HepG2 (cell line): ENCODE measurements around the gene SLC43A1. TPM values are rescaled to one million over a fixed set of nuclear protein-coding genes. Genes with fewer than 3 reads are reported as not detected.
A peak's percentile ranks its signal among the peaks of the same experiment; 100 is the strongest.

Experiments used
- AKAP8 ChIP-seq: sonication (generic); formaldehyde crosslinking; IDR thresholded peaks from 2 replicates; pipeline ENCODE4 v1.5.1; 2020; ENCODE audit warnings: mild to moderate bottlenecking, missing genetic modification reagents
- DRAP1 ChIP-seq: IDR thresholded peaks from 2 replicates; pipeline ENCODE4 v1.6.1; 2016; ENCODE audit warnings: missing genetic modification reagents, missing compliant biosample characterization
- EP300 ChIP-seq, 3 experiments: sonication (generic) in 1 of 3; formaldehyde crosslinking in 1 of 3; IDR thresholded peaks; 2 replicates each; pipeline versions ENCODE4 v1.5.1 to v1.6.1; 2011 to 2020; ENCODE audit warnings: low read depth in 2 of 3, low read length in 2 of 3, borderline replicate concordance in 1 of 3, improper control_type of control experiment in 1 of 3, mild to moderate bottlenecking in 1 of 3, missing genetic modification reagents in 1 of 3, moderate library complexity in 1 of 3
- ERF ChIP-seq: IDR thresholded peaks from 2 replicates; pipeline ENCODE4 v1.6.1; 2018; ENCODE audit warnings: missing biosample characterization, missing genetic modification reagents
- ESRRA ChIP-seq: sonication (generic); formaldehyde crosslinking; IDR thresholded peaks from 2 replicates; pipeline ENCODE4 v1.5.1; 2020; ENCODE audit warnings: mild to moderate bottlenecking, low read depth, missing genetic modification reagents
- GPN1 ChIP-seq: sonication (generic); formaldehyde crosslinking; IDR thresholded peaks from 2 replicates; pipeline ENCODE4 v1.5.1; 2020; ENCODE audit warnings: missing genetic modification reagents, borderline replicate concordance
- JARID2 ChIP-seq: sonication (generic); formaldehyde crosslinking; IDR thresholded peaks from 2 replicates; pipeline ENCODE4 v1.8.1; 2023; ENCODE audit warnings: missing genetic modification reagents, inconsistent platforms; ENCODE audit not compliant: insufficient replicate concordance
- JUND ChIP-seq: sonication (generic); formaldehyde crosslinking; IDR thresholded peaks from 2 replicates; pipeline ENCODE4 v1.8.0; 2022; ENCODE audit warnings: mild to moderate bottlenecking, missing genetic modification reagents
- KDM4B ChIP-seq: sonication (generic); formaldehyde crosslinking; IDR thresholded peaks from 2 replicates; pipeline ENCODE4 v1.4.0; 2020; ENCODE audit warnings: missing genetic modification reagents
- MATR3 ChIP-seq: sonication (generic); formaldehyde crosslinking; IDR thresholded peaks from 2 replicates; pipeline ENCODE4 v1.4.0; 2020; ENCODE audit warnings: missing genetic modification reagents
- NCOA2 ChIP-seq: sonication (generic); formaldehyde crosslinking; IDR thresholded peaks from 2 replicates; pipeline ENCODE4 v1.8.0; 2022; ENCODE audit warnings: inconsistent platforms
- PHF21A ChIP-seq: sonication (generic); formaldehyde crosslinking; IDR thresholded peaks from 2 replicates; pipeline ENCODE4 v1.5.0; 2020; ENCODE audit warnings: mild to moderate bottlenecking, missing genetic modification reagents
- PHF5A ChIP-seq: IDR thresholded peaks from one replicate; pipeline ENCODE4 v1.6.1; 2018; ENCODE audit warnings: low read depth, missing genetic modification reagents; ENCODE audit not compliant: unreplicated experiment
- RXRB ChIP-seq: IDR thresholded peaks from 2 replicates; pipeline ENCODE4 v1.6.1; 2016; ENCODE audit warnings: borderline replicate concordance, missing genetic modification reagents, missing compliant biosample characterization
- SMAD1 ChIP-seq: sonication (generic); formaldehyde crosslinking; IDR thresholded peaks from 2 replicates; pipeline ENCODE4 v1.4.0; 2020; ENCODE audit warnings: missing genetic modification reagents, low read depth, mild to moderate bottlenecking, borderline replicate concordance
- SOX6 ChIP-seq, 2 experiments: fragments of 450-650 bp in 1 of 2; sonication (generic) in 1 of 2; formaldehyde crosslinking in 1 of 2; IDR thresholded peaks; 2 replicates each; pipeline versions ENCODE4 v1.4.0 to v1.6.1; 2017 to 2020; ENCODE audit warnings: antibody characterized with exemption in 1 of 2, mild to moderate bottlenecking in 1 of 2, missing genetic modification reagents in 1 of 2
- THAP11 ChIP-seq: IDR thresholded peaks from 2 replicates; pipeline ENCODE4 v1.6.1; 2016; ENCODE audit warnings: missing biosample characterization, missing genetic modification reagents
- THYN1 ChIP-seq: sonication (generic); formaldehyde crosslinking; IDR thresholded peaks from 2 replicates; pipeline ENCODE4 v1.8.1; 2023; ENCODE audit warnings: low read depth, mild to moderate bottlenecking, moderate library complexity, missing genetic modification reagents, borderline replicate concordance
- WIZ ChIP-seq: sonication (generic); formaldehyde crosslinking; IDR thresholded peaks from 2 replicates; pipeline ENCODE4 v1.5.1; 2020; ENCODE audit warnings: mild to moderate bottlenecking, missing genetic modification reagents
- ZBTB8A ChIP-seq: sonication (generic); formaldehyde crosslinking; IDR thresholded peaks from 2 replicates; pipeline ENCODE4 v1.4.0; 2020; ENCODE audit warnings: mild to moderate bottlenecking, low read depth, missing genetic modification reagents, borderline replicate concordance
- ZNF143 ChIP-seq: sonication (generic); formaldehyde crosslinking; IDR thresholded peaks from 2 replicates; pipeline ENCODE4 v1.4.0; 2020; ENCODE audit warnings: missing genetic modification reagents
- ZNF275 ChIP-seq: sonication (generic); formaldehyde crosslinking; IDR thresholded peaks from 2 replicates; pipeline ENCODE4 v1.8.0; 2022; ENCODE audit warnings: missing genetic modification reagents, mild to moderate bottlenecking, inconsistent platforms, borderline replicate concordance
- ZNF383 ChIP-seq: sonication (generic); formaldehyde crosslinking; IDR thresholded peaks from 2 replicates; pipeline ENCODE4 v1.4.0; 2020; ENCODE audit warnings: missing genetic modification reagents, mild to moderate bottlenecking, borderline replicate concordance
- ZNF446 ChIP-seq: sonication (generic); formaldehyde crosslinking; IDR thresholded peaks from 2 replicates; pipeline ENCODE4 v1.5.0; 2020; ENCODE audit warnings: mild to moderate bottlenecking, missing genetic modification reagents
- ZNF558 ChIP-seq: sonication (generic); formaldehyde crosslinking; IDR thresholded peaks from 2 replicates; pipeline ENCODE4 v1.9.0; 2022; ENCODE audit warnings: mild to moderate bottlenecking, missing genetic modification reagents, borderline replicate concordance
- ZNF569 ChIP-seq: sonication (generic); formaldehyde crosslinking; IDR thresholded peaks from 2 replicates; pipeline ENCODE4 v1.5.0; 2020; ENCODE audit warnings: mild to moderate bottlenecking, missing genetic modification reagents, moderate library complexity, borderline replicate concordance
- ZNF639 ChIP-seq: conservative IDR thresholded peaks from 2 replicates; pipeline ENCODE4 v1.6.1; 2018; ENCODE audit warnings: missing genetic modification reagents
- ZNF670 ChIP-seq: sonication (generic); formaldehyde crosslinking; IDR thresholded peaks from 2 replicates; pipeline ENCODE4 v1.8.0; 2022; ENCODE audit warnings: mild to moderate bottlenecking, missing genetic modification reagents, borderline replicate concordance
- ZNF746 ChIP-seq: sonication (generic); formaldehyde crosslinking; IDR thresholded peaks from 2 replicates; pipeline ENCODE4 v1.8.0; 2022; ENCODE audit warnings: mild to moderate bottlenecking, missing genetic modification reagents
- ZNF772 ChIP-seq: sonication (generic); formaldehyde crosslinking; IDR thresholded peaks from 2 replicates; pipeline ENCODE4 v1.5.0; 2020; ENCODE audit warnings: mild to moderate bottlenecking, missing genetic modification reagents
- polyA plus RNA-seq, 8 experiments: library from polyadenylated mRNA; depleted of rRNA in 3 of 8; stranded (reverse) in 7 of 8; unstranded in 1 of 8; fragments of >200 nt; fragmentation: Illumina TruSeq in 4 of 8; extraction: Trizol in 4 of 8; gene quantifications; 2 replicates each; pipeline versions ENCODE4 v1.2.1 to v1.2.3, GENCODE V29; 2011 to 2016; ENCODE audit warnings: low read depth in 4 of 8, missing spikeins in 1 of 8, mixed read lengths in 1 of 8; ENCODE audit not compliant: insufficient read depth in 1 of 8
- total RNA-seq, 5 experiments: library from RNA; depleted of rRNA; stranded (reverse); fragments of >200 nt; fragmentation: Illumina TruSeq; extraction: Trizol; gene quantifications; 2 replicates each; pipeline ENCODE4 v1.2.3, GENCODE V29; 2016; ENCODE audit warnings: low read depth in 1 of 5

Gene SLC43A1
- total and polyA plus RNA-seq, 2 of the 13 experiments (the other 11 are each of a cell fraction or from before 2014, with no cell fraction given), result 72.3 to 87.6 TPM

- no peak for TF ChIP-seq ESRRA (CRISPR knock-in tag)
- no peak for TF ChIP-seq ZNF383 (CRISPR knock-in tag)
- no peak for TF ChIP-seq ZNF772
- no peak for TF ChIP-seq ZNF746 (CRISPR knock-in tag)
- TF ChIP-seq NCOA2, result peak; percentile 78; the same call in 1 of the 2 replicates
- TF ChIP-seq PHF5A (CRISPR knock-in tag), result no peak
- no peak for TF ChIP-seq DRAP1 (CRISPR knock-in tag)
- TF ChIP-seq KDM4B (CRISPR knock-in tag), result peak; percentile 26; the same call in 1 of the 2 replicates
- no peak for TF ChIP-seq PHF21A (CRISPR knock-in tag)
- TF ChIP-seq ZNF143 (CRISPR knock-in tag), result no peak
- TF ChIP-seq ZNF558 (CRISPR knock-in tag), result no peak
- no peak for TF ChIP-seq AKAP8 (CRISPR knock-in tag)
- TF ChIP-seq ZNF670 (CRISPR knock-in tag), result no peak
- TF ChIP-seq GPN1 (CRISPR knock-in tag), result no peak
- TF ChIP-seq ZNF569, result no peak
- TF ChIP-seq JARID2 (CRISPR knock-in tag), result no peak
- no peak for TF ChIP-seq THYN1 (CRISPR knock-in tag)
- TF ChIP-seq EP300 (IDR thresholded peaks at IDR 0.05; ENCODE audit: low read depth in 2 of 2, low read length in 2 of 2), result peak; percentile 60 to 85; a peak in 2 of 4 replicates
- TF ChIP-seq EP300 (CRISPR knock-in tag; IDR thresholded peaks at IDR 0.05; ENCODE audit: borderline replicate concordance), result peak; percentile 79; the same call in 1 of the 2 replicates
- TF ChIP-seq SOX6 (IDR thresholded peaks at IDR 0.05), result no peak
- peak; percentile 23; the same call in 1 of the 2 replicates for TF ChIP-seq SOX6 (CRISPR knock-in tag; IDR thresholded peaks at IDR 0.05)
- no peak for TF ChIP-seq ZNF639 (CRISPR knock-in tag)
- TF ChIP-seq RXRB (CRISPR knock-in tag), result peak; percentile 52; the same call in 1 of the 2 replicates
- TF ChIP-seq WIZ (CRISPR knock-in tag), result no peak
- TF ChIP-seq ERF (CRISPR knock-in tag), result no peak
- no peak for TF ChIP-seq ZNF446 (CRISPR knock-in tag)
- no peak for TF ChIP-seq ZNF275
- TF ChIP-seq SMAD1 (CRISPR knock-in tag), result no peak
- TF ChIP-seq JUND (CRISPR knock-in tag), result no peak
- TF ChIP-seq THAP11 (CRISPR knock-in tag), result no peak
- no peak for TF ChIP-seq ZBTB8A (CRISPR knock-in tag)
- TF ChIP-seq MATR3, result no peak
These were observed 37.0 kb upstream of the SLC43A1 start (continued) for GRCh38 chr11:57552479-57552878.
